Mammary microvascular endothelial cell (primary cell): ENCODE measurements around the gene CDKL4. TPM values are rescaled to one million over a fixed set of nuclear protein-coding genes. Genes with fewer than 3 reads are reported as not detected.

Experiments used
- total RNA-seq: library from RNA; depleted of rRNA; stranded (reverse); fragments of >200 nt; gene quantifications from 2 replicates; pipeline ENCODE4 v1.2.3, GENCODE V29; 2015

Gene CDKL4
- 0.74 and 1.1 TPM in 2 replicates for total RNA-seq

GRCh38 chr2:39243469-39244123 lies at the start of gene CDKL4:
Gene CDKL4, minus strand, starts transcription at chr2:39243970.

Other genes with a start within 250 kb of the CDKL4 start
- 9.1 and 11.0 TPM in 2 replicates for gene SOS1, start 122.9 kb downstream of the CDKL4 start, total RNA-seq
- gene MAP4K3, start 193.3 kb upstream of the CDKL4 start, total RNA-seq: 16.2 and 24.6 TPM in 2 replicates